GM18520 (cell line): ENCODE data around the gene AATK.

Experiments
- ATAC-seq: cut with Tn5 transposase; IDR thresholded peaks from one replicate; pipeline ENCODE4 v1.9.1; 2021; ENCODE audit not compliant: unreplicated experiment

The AATK gene

GRCh38 chr17:81197409-81197795 lies 31.4 kb upstream of the AATK start:
- ATAC-seq: no peak

DNA sequence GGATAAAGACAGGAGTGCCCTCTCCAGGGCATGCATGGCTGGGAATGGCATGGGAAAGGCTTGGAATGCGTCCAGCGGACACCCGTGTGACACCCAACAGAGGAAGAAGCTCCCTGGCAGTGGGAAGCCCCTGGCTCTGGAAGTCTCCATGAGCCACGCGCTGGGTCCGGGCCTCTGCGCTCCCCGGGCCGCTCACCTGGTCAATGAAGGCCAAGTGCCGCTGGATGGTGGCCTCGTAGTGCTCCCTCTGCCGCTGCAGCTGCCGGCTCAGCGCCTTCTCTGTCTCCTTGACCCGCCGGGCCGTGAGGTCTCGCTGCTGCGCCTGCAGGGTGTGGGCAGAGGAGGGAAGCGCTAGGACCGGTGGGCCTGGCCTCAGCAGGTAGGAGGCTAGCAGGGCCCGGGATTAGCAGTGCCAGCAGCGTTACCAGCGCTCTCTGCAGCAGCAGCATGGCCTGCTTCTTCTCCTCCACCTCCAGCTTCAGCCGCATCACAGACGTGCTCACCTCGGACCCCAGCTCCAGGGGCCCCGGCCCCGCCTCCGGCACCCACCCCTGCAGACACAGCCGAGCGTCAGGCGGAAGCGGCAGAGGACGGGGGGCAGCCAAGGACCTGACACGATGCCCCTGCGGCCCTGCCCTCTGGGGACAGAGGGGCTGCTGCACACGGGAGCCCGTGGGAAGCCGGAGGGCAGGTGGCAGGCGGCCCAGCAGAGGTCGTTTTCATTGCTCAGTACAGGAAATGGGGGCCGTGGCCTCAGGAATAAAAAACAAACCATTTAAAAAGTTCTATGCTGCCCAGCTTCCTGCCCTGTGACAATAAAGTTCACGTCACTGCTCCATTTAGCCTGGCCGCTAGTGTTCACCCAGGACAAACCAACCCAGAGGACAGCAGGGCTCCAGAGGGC lies 30.7 kb upstream of the AATK start:
- ATAC-seq: no peak

DNA sequence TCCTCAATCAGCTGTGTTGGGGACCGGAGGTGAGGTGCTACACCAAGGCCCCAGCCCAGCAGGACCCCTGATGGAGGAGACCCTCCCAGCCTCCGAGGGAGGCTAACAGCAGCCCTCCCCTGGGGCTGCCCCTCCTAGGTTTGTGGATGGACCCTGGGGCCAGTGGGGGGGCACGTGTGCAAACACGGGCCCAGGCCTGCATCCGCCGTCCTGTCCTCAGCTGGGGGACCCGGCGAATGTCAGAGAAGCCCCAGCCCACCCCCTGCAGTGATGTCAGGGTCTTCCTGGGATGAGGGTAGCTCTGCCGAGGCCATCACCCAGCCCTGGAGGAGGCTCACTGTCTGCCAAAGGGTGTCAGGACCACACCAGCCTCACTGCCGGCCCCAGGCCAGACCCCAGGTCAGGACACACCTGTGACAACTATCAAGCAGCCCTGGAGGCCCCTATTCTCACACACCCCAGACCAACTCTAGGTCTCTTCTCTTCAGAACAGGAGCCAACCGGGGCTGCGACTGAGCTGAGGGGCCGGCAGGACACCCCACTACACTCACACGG lies 30.0 kb upstream of the AATK start:
- ATAC-seq: no peak

- no peak for ATAC-seq
Measured at GRCh38 chr17:81194941-81195901, 29.2 kb upstream of the AATK start.

- ATAC-seq: no peak
Measured at GRCh38 chr17:81194225-81194760, 28.3 kb upstream of the AATK start.

- no peak for ATAC-seq
Measured at GRCh38 chr17:81193470-81194224, 27.6 kb upstream of the AATK start.

DNA sequence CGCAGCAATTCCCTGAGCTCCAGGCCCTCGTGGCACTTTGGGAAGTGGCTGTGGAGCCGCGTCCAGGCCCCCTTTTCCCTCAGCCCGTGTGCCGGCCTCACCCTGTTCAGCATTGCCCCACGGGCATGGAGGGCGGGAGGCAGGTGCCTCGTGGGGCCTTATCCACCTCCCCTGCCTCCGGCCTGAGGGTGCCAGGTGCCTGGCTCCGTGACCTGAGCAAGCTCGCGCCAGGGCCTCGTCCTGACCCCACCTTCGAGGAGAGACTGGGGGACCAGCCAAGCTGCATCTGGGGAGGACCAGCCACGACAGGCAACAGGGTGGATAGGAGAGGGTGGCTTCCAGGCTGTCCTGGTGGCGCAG lies 27.0 kb upstream of the AATK start:
- ATAC-seq: no peak

- no peak for ATAC-seq
Measured at GRCh38 chr17:81192386-81193050, 26.5 kb upstream of the AATK start.

DNA sequence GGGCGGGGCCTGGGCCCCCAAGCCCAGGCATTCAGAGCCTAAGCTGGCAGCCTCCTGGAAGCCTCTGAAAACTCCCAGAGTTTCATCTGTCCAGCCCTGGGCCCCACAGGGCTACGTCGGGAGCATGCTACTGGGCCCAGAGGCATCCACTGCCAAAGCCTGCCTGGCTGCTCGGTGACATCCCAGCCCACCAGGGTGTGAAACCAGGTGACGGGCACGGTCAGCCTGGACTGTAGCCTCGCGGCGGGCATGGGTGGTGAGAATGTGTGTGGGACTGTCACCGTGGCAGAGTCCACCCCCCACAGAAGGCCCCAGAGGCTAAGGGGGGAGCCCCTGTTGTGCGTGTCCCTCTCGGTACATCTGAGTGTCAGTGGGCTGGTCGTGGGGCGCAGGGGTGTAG lies 25.6 kb upstream of the AATK start:
- ATAC-seq: no peak

- ATAC-seq: no peak
Measured at GRCh38 chr17:81191116-81191515, 25.1 kb upstream of the AATK start.

DNA sequence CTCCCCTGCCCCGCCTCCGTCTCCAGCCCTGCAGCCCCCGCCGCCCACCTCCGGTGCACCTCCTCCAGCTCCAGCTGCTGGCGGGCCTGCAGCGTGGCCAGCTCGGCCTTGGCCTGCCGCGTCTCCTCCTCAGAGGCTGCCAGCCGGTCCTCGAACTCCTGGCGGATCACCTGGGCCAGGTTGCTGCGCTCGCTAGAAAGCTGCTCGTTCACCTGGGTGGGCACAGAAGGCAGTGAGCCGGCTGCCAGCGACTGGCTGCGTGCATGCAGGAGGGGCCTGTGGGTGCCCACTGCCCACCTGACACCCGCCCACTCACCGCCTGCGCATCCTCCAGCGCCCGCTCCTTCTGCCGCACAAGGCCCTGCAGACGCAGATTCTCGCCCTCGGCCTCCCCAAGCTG lies 24.6 kb upstream of the AATK start:
- no peak for ATAC-seq

DNA sequence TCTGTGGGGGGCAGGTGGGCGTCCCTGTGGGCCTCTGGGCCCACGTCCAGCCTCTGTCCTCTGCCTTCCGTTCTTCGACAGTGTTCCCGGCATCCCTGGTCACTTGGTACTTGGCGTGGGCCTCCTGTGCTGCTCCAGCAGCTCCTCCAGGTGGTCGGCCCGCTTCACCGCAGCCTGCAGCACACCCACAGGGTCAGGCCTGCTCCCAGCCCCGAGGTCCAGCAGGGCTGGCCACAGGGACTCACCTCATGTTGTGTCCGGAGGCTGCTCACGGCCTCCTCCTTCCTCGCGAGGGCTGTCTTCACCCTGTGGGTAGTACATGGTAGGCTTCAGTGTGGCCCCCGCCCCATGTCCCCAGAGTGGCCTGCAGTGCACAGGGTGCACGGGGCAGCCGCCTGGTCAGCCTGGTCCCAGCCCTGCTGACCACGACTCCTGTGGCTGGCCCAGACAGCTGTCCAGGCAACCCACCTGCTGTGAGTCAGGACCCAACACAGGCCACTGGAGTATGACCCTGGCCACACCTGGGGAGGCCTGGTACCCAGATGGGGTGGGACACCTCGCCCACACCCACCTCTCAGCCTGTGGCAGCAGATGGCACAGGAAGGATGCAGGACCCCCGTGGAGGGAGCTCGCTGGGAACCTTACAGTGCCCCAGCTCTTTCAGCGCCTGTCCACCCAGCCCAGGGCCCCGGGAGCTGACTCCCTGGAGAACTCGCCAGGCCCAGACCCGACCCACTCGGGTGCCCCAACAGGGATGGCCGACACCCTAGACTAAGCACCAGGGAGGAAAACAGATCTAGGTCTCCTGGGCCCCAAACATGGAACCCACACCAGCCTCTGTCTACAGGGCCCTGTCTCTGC lies 23.9 kb upstream of the AATK start:
- no peak for ATAC-seq

GRCh38 chr17:81189016-81189415 lies 23.0 kb upstream of the AATK start:
- ATAC-seq: no peak

- no peak for ATAC-seq
Measured at GRCh38 chr17:81188491-81188840, 22.4 kb upstream of the AATK start.

- ATAC-seq: no peak
Measured at GRCh38 chr17:81187586-81188490, 21.8 kb upstream of the AATK start.

DNA sequence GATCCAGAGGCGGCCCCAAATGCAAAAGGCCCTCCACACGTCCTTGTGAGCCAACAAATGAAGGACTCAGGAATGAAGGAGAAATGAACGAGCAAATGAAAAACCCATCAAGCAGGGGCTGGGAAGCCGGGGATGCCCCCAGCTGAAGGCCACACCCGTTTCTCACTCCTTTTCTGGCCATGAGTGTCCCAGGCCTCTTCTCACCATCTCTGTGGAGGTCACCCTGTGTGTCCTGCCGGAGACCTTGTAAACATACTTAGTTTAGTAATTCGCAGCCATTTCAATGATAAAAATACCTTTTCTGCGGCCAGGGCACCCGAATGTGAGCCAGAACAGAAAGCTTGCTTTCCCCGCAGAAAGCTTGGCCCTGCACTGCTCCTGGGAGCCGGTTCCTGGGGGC lies 21.1 kb upstream of the AATK start:
- ATAC-seq: no peak

- ATAC-seq: no peak
Measured at GRCh38 chr17:81186203-81186602, 20.2 kb upstream of the AATK start.

GRCh38 chr17:81184555-81184954 lies 18.5 kb upstream of the AATK start:
- no peak for ATAC-seq
